Endothelial cell of umbilical vein (primary cell): ENCODE measurements around the gene NLRP9. TPM values are rescaled to one million over a fixed set of nuclear protein-coding genes. Genes with fewer than 3 reads are reported as not detected.
"Not testable (repeated sequence)": the region's sequence is repeated elsewhere in the genome, so short reads cannot be mapped to it uniquely, and the experiment has no call there.

Experiments used
- BruUV-seq: library from RNA; stranded (reverse); fragments of 400-500 nt; replicated peaks from 2 replicates; lab custom pipeline; 2021; lab: Mats Ljungman, UMichigan
- CTCF ChIA-PET: fragments of 300-600, 350-600 bp; sonication (Branson Sonifier 250); formaldehyde crosslinking; loops from one replicate; lab custom pipeline; 2021; ENCODE audit warnings: antibody characterized with exemption, inconsistent platforms; lab: Charles Lee
- POLR2A ChIA-PET: fragments of 300-600, 350-600 bp; sonication (Branson Sonifier 250); formaldehyde crosslinking; loops from one replicate; lab custom pipeline; 2021; ENCODE audit warnings: antibody characterized with exemption, inconsistent platforms; lab: Charles Lee
- DNase-seq: peaks from one replicate; pipeline ENCODE4 v3.0.0-alpha.2; 2011; ENCODE audit warnings: low read depth, low spot score
- FAIRE-seq: peaks from 2 replicates; lab custom pipeline; 2011; peaks lifted over from hg19 to GRCh38; lab: Jason Lieb, UNC
- H2AFZ ChIP-seq: 2 replicates; pipeline ENCODE4 v1.6.0; 2012; ENCODE audit warnings: low read depth, low read length, control low read depth, inconsistent platforms
- H3K27ac ChIP-seq: 2 replicates; pipeline ENCODE4 v1.5.1; 2011; ENCODE audit warnings: low read depth, mild to moderate bottlenecking, control low read depth, low read length, moderate library complexity; ENCODE audit not compliant: insufficient read depth
- H3K27me3 ChIP-seq, 2 experiments: 2 replicates each; pipeline versions ENCODE4 v1.6.0 to v1.6.1; 2011; ENCODE audit warnings: low read length in 2 of 2, mixed read lengths in 1 of 2; ENCODE audit not compliant: control insufficient read depth in 2 of 2, insufficient read depth in 2 of 2
- H3K36me3 ChIP-seq, 2 experiments: 2 replicates in 1 of 2; 3 replicates in 1 of 2; pipeline ENCODE4 v1.5.1; 2011; ENCODE audit warnings: low read length in 2 of 2, mild to moderate bottlenecking in 1 of 2, moderate library complexity in 1 of 2; ENCODE audit not compliant: control insufficient read depth in 2 of 2, insufficient read depth in 2 of 2; ENCODE audit errors: extremely low read depth in 1 of 2
- H3K4me1 ChIP-seq: 3 replicates; pipeline ENCODE4 v1.5.1; 2011; ENCODE audit warnings: mild to moderate bottlenecking, low read length; ENCODE audit not compliant: control insufficient read depth, insufficient read depth; ENCODE audit errors: extremely low read depth
- H3K4me2 ChIP-seq: 2 replicates; pipeline ENCODE4 v1.6.1; 2011; ENCODE audit warnings: low read length, control low read depth, mixed read lengths; ENCODE audit not compliant: insufficient read depth
- H3K4me3 ChIP-seq, 3 experiments: fragments of 200-600 bp in 1 of 3; sonication (generic), shearing (Covaris generic) in 1 of 3; replicated peaks in 1 of 3; 2 replicates each; pipeline ENCODE4 v1.5.1; 2011 to 2016; ENCODE audit warnings: control low read depth in 3 of 3, low read length in 3 of 3, mild to moderate bottlenecking in 2 of 3, inconsistent platforms in 1 of 3, low read depth in 1 of 3, moderate library complexity in 1 of 3; ENCODE audit not compliant: insufficient read depth in 1 of 3
- H3K79me2 ChIP-seq: 2 replicates; pipeline ENCODE4 v1.6.0; 2012; ENCODE audit warnings: low read length, inconsistent platforms; ENCODE audit not compliant: control insufficient read depth, insufficient read depth
- H3K9ac ChIP-seq: replicated peaks from 2 replicates; pipeline ENCODE3; 2011; ENCODE audit warnings: low read length, control low read depth; ENCODE audit not compliant: insufficient read depth; ENCODE audit errors: extremely low read depth
- H3K9me1 ChIP-seq: replicated peaks from 3 replicates; pipeline ENCODE4 v1.6.0; 2011; ENCODE audit warnings: mild to moderate bottlenecking, low read length; ENCODE audit not compliant: control insufficient read depth, insufficient read depth; ENCODE audit errors: extremely low read depth
- H3K9me3 ChIP-seq: replicated peaks from 2 replicates; pipeline ENCODE4 v1.5.1; 2012; ENCODE audit warnings: low read length, inconsistent platforms; ENCODE audit not compliant: control insufficient read depth, insufficient read depth
- H4K20me1 ChIP-seq: replicated peaks from 2 replicates; pipeline ENCODE3; 2011; ENCODE audit warnings: mild to moderate bottlenecking, low read length; ENCODE audit not compliant: control insufficient read depth, insufficient read depth; ENCODE audit errors: extremely low read depth
- EZH2 ChIP-seq: IDR thresholded peaks from 2 replicates; pipeline ENCODE4 v1.6.1; 2012; ENCODE audit warnings: borderline replicate concordance, low read depth, mild to moderate bottlenecking, moderate library complexity, low read length, inconsistent platforms; ENCODE audit not compliant: severe bottlenecking
- FOS ChIP-seq: IDR thresholded peaks from 2 replicates; pipeline ENCODE4 v1.6.1; 2011; ENCODE audit warnings: mild to moderate bottlenecking, low read length, moderate library complexity, borderline replicate concordance; ENCODE audit not compliant: insufficient read depth
- GATA2 ChIP-seq: IDR thresholded peaks from 2 replicates; pipeline ENCODE4 v1.7.0; 2011; ENCODE audit warnings: low read depth, mild to moderate bottlenecking, moderate library complexity, mixed read lengths, low read length; ENCODE audit not compliant: insufficient read length, insufficient read depth
- JUN ChIP-seq: IDR thresholded peaks from 2 replicates; pipeline ENCODE4 v1.6.1; 2011; ENCODE audit warnings: borderline replicate concordance, low read depth; ENCODE audit not compliant: insufficient read length, insufficient read depth
- MYC ChIP-seq: IDR thresholded peaks from one replicate; pipeline ENCODE4 v1.6.1; 2011; ENCODE audit warnings: mild to moderate bottlenecking, low read depth, low read length
- POLR2A ChIP-seq: IDR thresholded peaks from 2 replicates; pipeline ENCODE4 v1.6.1; 2012; ENCODE audit warnings: low read depth, mild to moderate bottlenecking, control low read depth, low read length
- POLR2AphosphoS5 ChIP-seq: IDR thresholded peaks from 2 replicates; pipeline ENCODE4 v1.6.1; 2012; ENCODE audit warnings: low read depth, mild to moderate bottlenecking, control low read depth, low read length, moderate library complexity; ENCODE audit not compliant: insufficient read depth
- dilution Hi-C: fragments of 300-500 bp; cut with MboI; formaldehyde crosslinking; loops from one replicate; pipeline ENCODE4 v1.15.0; 2019; ENCODE audit warnings: low sequenced_read_pairs; ENCODE audit not compliant: extremely low pct_ligation_motif_present
- intact Hi-C: fragments of 100-400 bp; cut with micrococcal nuclease; formaldehyde crosslinking; loops from one replicate; pipeline ENCODE4 v1.10.0; 2022
- polyA plus RNA-seq, 4 experiments: library from polyadenylated mRNA; depleted of rRNA in 3 of 4; stranded (reverse) in 3 of 4; unstranded in 1 of 4; fragments of >200 nt; gene quantifications; 2 replicates each; pipeline versions ENCODE4 v1.2.1 to v1.2.3, GENCODE V29; 2011 to 2012; ENCODE audit warnings: missing spikeins in 1 of 4
- total RNA-seq: library from RNA; stranded (reverse); gene quantifications from 2 replicates; pipeline ENCODE4 v1.2.3, GENCODE V29; 2021
- TF ChIP-seq, protein P1 (sequence below), 2 donors: IDR thresholded peaks; 1 replicate in 1 of 2; 2 replicates in 1 of 2; pipeline ENCODE4 v1.5.1; 2011; ENCODE audit warnings: low read length in 2 of 2, mild to moderate bottlenecking in 2 of 2, moderate library complexity in 2 of 2, control low read depth in 1 of 2, inconsistent platforms in 1 of 2, low read depth in 1 of 2; ENCODE audit not compliant: insufficient read depth in 1 of 2; ENCODE audit errors: extremely low read depth in 1 of 2
- TF ChIP-seq, protein P2 (sequence below): IDR thresholded peaks from 2 replicates; pipeline ENCODE4 v1.6.1; 2011; ENCODE audit not compliant: insufficient read depth, insufficient read length

NLRP9 gene
- total and polyA plus RNA-seq, 2 donors (not counting 3 experiments of a cell fraction or from before 2014, with no cell fraction given) = not detected

DNA sequence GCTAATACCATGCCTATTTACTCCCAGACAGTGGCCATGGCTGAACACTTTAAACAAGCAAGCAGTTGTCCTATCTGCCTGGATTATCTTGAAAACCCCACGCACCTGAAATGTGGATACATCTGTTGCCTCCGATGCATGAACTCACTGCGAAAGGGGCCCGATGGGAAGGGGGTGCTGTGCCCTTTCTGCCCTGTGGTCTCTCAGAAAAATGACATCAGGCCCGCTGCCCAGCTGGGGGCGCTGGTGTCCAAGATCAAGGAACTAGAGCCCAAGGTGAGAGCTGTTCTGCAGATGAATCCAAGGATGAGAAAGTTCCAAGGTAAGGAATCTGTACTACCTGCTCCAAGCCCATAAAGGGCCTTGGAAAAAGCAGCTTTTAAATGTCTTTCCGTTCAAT is 39.3 kb upstream of the NLRP9 start:
- no peaks in the 10 kb centered on the region for H4K20me1 ChIP-seq
- DNase-seq (no peak), FAIRE-seq (no peak)
- H3K27me3 ChIP-seq = no peaks in the 10 kb centered on the region
- H3K9me3 ChIP-seq = peaks cover 1% of the 10 kb centered on the region
- intact Hi-C loops (no loop called here), dilution Hi-C loops (no loop called here)
- H3K79me2 ChIP-seq = no peaks in the 10 kb centered on the region
- no peak overlapping the region for H3K27ac ChIP-seq
- no peak overlapping the region for H3K4me2 ChIP-seq
- ChIA-PET POLR2A (no interaction called here), CTCF (no interaction called here)
- H2AFZ ChIP-seq = no peak overlapping the region
- H3K9ac ChIP-seq = no peak overlapping the region
- no TSS peak for BruUV-seq
- TF ChIP-seq, protein P1, sequence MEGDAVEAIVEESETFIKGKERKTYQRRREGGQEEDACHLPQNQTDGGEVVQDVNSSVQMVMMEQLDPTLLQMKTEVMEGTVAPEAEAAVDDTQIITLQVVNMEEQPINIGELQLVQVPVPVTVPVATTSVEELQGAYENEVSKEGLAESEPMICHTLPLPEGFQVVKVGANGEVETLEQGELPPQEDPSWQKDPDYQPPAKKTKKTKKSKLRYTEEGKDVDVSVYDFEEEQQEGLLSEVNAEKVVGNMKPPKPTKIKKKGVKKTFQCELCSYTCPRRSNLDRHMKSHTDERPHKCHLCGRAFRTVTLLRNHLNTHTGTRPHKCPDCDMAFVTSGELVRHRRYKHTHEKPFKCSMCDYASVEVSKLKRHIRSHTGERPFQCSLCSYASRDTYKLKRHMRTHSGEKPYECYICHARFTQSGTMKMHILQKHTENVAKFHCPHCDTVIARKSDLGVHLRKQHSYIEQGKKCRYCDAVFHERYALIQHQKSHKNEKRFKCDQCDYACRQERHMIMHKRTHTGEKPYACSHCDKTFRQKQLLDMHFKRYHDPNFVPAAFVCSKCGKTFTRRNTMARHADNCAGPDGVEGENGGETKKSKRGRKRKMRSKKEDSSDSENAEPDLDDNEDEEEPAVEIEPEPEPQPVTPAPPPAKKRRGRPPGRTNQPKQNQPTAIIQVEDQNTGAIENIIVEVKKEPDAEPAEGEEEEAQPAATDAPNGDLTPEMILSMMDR (IDR thresholded peaks at IDR 0.05; ENCODE audit: extremely low read depth in 1 of 2, insufficient read depth in 1 of 2, low read depth in 1 of 2, low read length in 2 of 2) = no peak
- TF ChIP-seq MYC (no peak), EZH2 (no peak), GATA2 (no peak), POLR2A (no peak), JUN (no peak), FOS (no peak), POLR2AphosphoS5 (no peak)
- TF ChIP-seq, protein P2, sequence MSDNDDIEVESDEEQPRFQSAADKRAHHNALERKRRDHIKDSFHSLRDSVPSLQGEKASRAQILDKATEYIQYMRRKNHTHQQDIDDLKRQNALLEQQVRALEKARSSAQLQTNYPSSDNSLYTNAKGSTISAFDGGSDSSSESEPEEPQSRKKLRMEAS = no peak
- H3K4me3 ChIP-seq = no peak overlapping the region
- no peaks in the 10 kb centered on the region for H3K9me1 ChIP-seq
- no peaks in the 10 kb centered on the region for H3K4me1 ChIP-seq
- no peaks in the 10 kb centered on the region for H3K36me3 ChIP-seq

DNA sequence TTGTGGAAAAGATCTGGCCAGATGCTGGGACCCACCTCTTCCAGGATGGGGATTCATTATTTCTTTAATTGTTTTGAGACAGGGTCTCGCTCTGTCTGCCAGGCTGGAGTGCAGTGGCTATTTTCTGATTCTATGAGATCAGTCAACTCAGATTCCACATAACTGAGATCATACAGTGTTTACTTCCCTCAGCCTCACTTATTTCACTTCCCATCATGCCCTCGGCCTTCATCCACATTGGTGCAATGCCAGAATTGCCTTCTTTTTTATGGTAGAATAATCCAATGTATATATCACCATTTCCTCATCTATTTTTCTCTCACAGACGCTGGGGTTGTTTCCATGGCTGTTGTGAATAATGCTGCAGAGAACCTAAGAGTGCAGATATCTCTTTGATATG is 31.4 kb upstream of the NLRP9 start:
- H3K4me2 ChIP-seq, H3K27me3 ChIP-seq, DNase-seq, H3K79me2 ChIP-seq, CTCF ChIA-PET, H3K4me3 ChIP-seq, H2AFZ ChIP-seq, H3K4me1 ChIP-seq, H3K9me1 ChIP-seq, H4K20me1 ChIP-seq, H3K27ac ChIP-seq, H3K9me3 ChIP-seq, POLR2A ChIA-PET, BruUV-seq, intact Hi-C loops, H3K9ac ChIP-seq, dilution Hi-C loops, H3K36me3 ChIP-seq: not testable (repeated sequence)
- peak; percentile 72 for FAIRE-seq

DNA sequence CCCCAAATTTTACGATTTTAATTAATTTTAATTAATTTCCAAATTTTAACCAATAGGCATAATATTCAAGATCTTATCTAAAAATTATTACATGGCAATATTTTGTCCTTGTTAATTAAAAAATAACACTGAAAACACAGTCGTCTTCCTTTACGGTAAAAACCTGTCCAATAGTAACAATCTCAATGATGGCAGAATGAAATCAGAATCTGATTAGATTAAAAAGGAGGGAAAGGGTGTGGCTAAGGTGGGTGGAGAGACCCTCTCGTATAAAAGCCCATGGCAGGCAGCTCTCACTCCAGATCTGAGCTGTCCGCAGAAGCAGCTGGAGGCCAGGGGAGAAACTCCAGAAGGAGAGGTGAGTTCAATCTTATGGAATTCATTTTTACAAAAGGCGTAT is 30.6 kb upstream of the NLRP9 start, which contains the start of gene RFPL4AL1:
TSS of gene RFPL4AL1 (plus strand) at position 301 of the 400 bp plus-strand sequence. CDS start 2,687 bp downstream, outside the sequence.
- H3K79me2 ChIP-seq, H4K20me1 ChIP-seq, H3K36me3 ChIP-seq, FAIRE-seq, H3K27ac ChIP-seq, CTCF ChIA-PET, H3K9me1 ChIP-seq, H3K9me3 ChIP-seq, H3K4me2 ChIP-seq, dilution Hi-C loops, DNase-seq, H3K27me3 ChIP-seq, BruUV-seq, H2AFZ ChIP-seq, intact Hi-C loops, H3K4me3 ChIP-seq, POLR2A ChIA-PET, H3K9ac ChIP-seq, H3K4me1 ChIP-seq: not testable (repeated sequence)
